RPMI8226 (cell line): ENCODE data around the gene DTX1.
"Not testable (repeated sequence)": the region's sequence is repeated elsewhere in the genome, so short reads cannot be mapped to it uniquely, and the experiment has no call there.

Experiments used
- DNase-seq: peaks from one replicate; pipeline ENCODE4 v3.0.0-alpha.2; 2015

Gene DTX1

GRCh38 chr12:113141716-113142115 is 85.2 kb downstream of the DTX1 start:
- DNase-seq, result not testable (repeated sequence)

GRCh38 chr12:113142173-113142885 is 85.8 kb downstream of the DTX1 start:
- no peak for DNase-seq

GRCh38 chr12:113142886-113143332 is 86.4 kb downstream of the DTX1 start:
- no peak for DNase-seq

- DNase-seq, result no peak
These were observed 87.4 kb downstream of the DTX1 start for GRCh38 chr12:113143959-113144358.

- DNase-seq, result no peak
These were observed 88.3 kb downstream of the DTX1 start for GRCh38 chr12:113144806-113145205.

GRCh38 chr12:113145720-113146551 is 89.4 kb downstream of the DTX1 start:
- no peak for DNase-seq

- no peak for DNase-seq
These were observed 90.5 kb downstream of the DTX1 start for GRCh38 chr12:113146999-113147398.
